ENCODE data around the gene BDNF. TPM values are rescaled to one million over a fixed set of nuclear protein-coding genes. Genes with fewer than 3 reads are reported as not detected.

The BDNF gene
- polyA plus RNA-seq, 1 experiment: 85.6 TPM

- POLR2A ChIA-PET: no interaction called here
- Histone ChIP-seq H3K9me3 (ENCODE audit: control insufficient read depth, insufficient read depth, low read length) (no peaks in the 10 kb centered on the region), H3K27ac (ENCODE audit: low read depth, low read length) (no peak overlapping the region), H3K4me3 (ENCODE audit: low read depth, low read length) (no peak overlapping the region), H3K27me3 (ENCODE audit: control insufficient read depth, insufficient read depth, low read length) (no peaks in the 10 kb centered on the region)
- no peak for TF ChIP-seq CTCF (IDR thresholded peaks at IDR 0.05; ENCODE audit: low read depth, low read length)
- CTCF ChIA-PET: no interaction called here
- no peak for DNase-seq (ENCODE audit: low read depth, low spot score)
Measured at GRCh38 chr11:27611947-27612455, 88.3 kb downstream of the BDNF start.

- no peak overlapping the region for H3K27ac ChIP-seq (ENCODE audit: low read depth, low read length)
- DNase-seq (ENCODE audit: low read depth, low spot score): no peak
- no peak for TF ChIP-seq CTCF (IDR thresholded peaks at IDR 0.05; ENCODE audit: low read depth, low read length)
- H3K9me3 ChIP-seq (ENCODE audit: control insufficient read depth, insufficient read depth, low read length): no peaks in the 10 kb centered on the region
- H3K4me3 ChIP-seq (ENCODE audit: low read depth, low read length): no peak overlapping the region
- CTCF ChIA-PET: no interaction called here
- POLR2A ChIA-PET: no interaction called here
- no peaks in the 10 kb centered on the region for H3K27me3 ChIP-seq (ENCODE audit: control insufficient read depth, insufficient read depth, low read length)
Measured at GRCh38 chr11:27611390-27611789, 88.9 kb downstream of the BDNF start.

GRCh38 chr11:27610946-27611345 is 89.3 kb downstream of the BDNF start:
- Histone ChIP-seq H3K4me3 (ENCODE audit: low read depth, low read length) (no peak overlapping the region), H3K27ac (ENCODE audit: low read depth, low read length) (no peak overlapping the region), H3K9me3 (ENCODE audit: control insufficient read depth, insufficient read depth, low read length) (no peaks in the 10 kb centered on the region), H3K27me3 (ENCODE audit: control insufficient read depth, insufficient read depth, low read length) (no peaks in the 10 kb centered on the region)
- no peak for TF ChIP-seq CTCF (IDR thresholded peaks at IDR 0.05; ENCODE audit: low read depth, low read length)
- CTCF ChIA-PET: no interaction called here
- DNase-seq (ENCODE audit: low read depth, low spot score): no peak
- POLR2A ChIA-PET: no interaction called here

- Histone ChIP-seq H3K4me3 (ENCODE audit: low read depth, low read length) (no peak overlapping the region), H3K9me3 (ENCODE audit: control insufficient read depth, insufficient read depth, low read length) (no peaks in the 10 kb centered on the region), H3K27ac (ENCODE audit: low read depth, low read length) (no peak overlapping the region), H3K27me3 (ENCODE audit: control insufficient read depth, insufficient read depth, low read length) (no peaks in the 10 kb centered on the region)
- ChIA-PET POLR2A (no interaction called here), CTCF (no interaction called here)
- no peak for TF ChIP-seq CTCF (IDR thresholded peaks at IDR 0.05; ENCODE audit: low read depth, low read length)
- DNase-seq (ENCODE audit: low read depth, low spot score): no peak
Measured at GRCh38 chr11:27610280-27610679, 90.0 kb downstream of the BDNF start.

GRCh38 chr11:27608951-27609350 is 91.3 kb downstream of the BDNF start:
- no peak for TF ChIP-seq CTCF (IDR thresholded peaks at IDR 0.05; ENCODE audit: low read depth, low read length)
- Histone ChIP-seq H3K27me3 (ENCODE audit: control insufficient read depth, insufficient read depth, low read length) (no peaks in the 10 kb centered on the region), H3K4me3 (ENCODE audit: low read depth, low read length) (no peak overlapping the region), H3K9me3 (ENCODE audit: control insufficient read depth, insufficient read depth, low read length) (no peaks in the 10 kb centered on the region), H3K27ac (ENCODE audit: low read depth, low read length) (no peak overlapping the region)
- CTCF ChIA-PET: interaction anchor here (0.7 kb wide), 1 partner anchor 80 kb away, joined by 3 read pairs; no protein-coding TSS in a partner anchor
- DNase-seq (ENCODE audit: low read depth, low spot score): no peak
- POLR2A ChIA-PET: no interaction called here

Data from AG04450 (cell line).